A549 (cell line): ENCODE results near the gene ANO2. TPM values are rescaled to one million over a fixed set of nuclear protein-coding genes. Genes with fewer than 3 reads are reported as not detected.

Source experiments
- ATAC-seq, 2 experiments: fragments of 200-7000 bp in 1 of 2; fragments of >200 bp in 1 of 2; cut with Nextera tagmentation in 1 of 2; cut with Tn5 transposase in 1 of 2; 3 replicates each; pipeline versions ENCODE4 v1.8.0 to v1.9.1; 2018 to 2020; ENCODE audit warnings: mild to moderate bottlenecking in 1 of 2, moderate library complexity in 1 of 2
- CTCF ChIA-PET: fragments of 300-600 bp; sonication (Branson Sonifier 250); formaldehyde crosslinking; extraction: SDS; loops from one replicate; lab custom pipeline; 2021; ENCODE audit warnings: antibody characterized with exemption, inconsistent platforms; lab: Yijun Ruan, JAX
- POLR2A ChIA-PET: fragments of 350-600 bp; formaldehyde crosslinking; extraction: SDS; loops from one replicate; lab custom pipeline; 2021; ENCODE audit warnings: antibody characterized with exemption, inconsistent platforms; lab: Yijun Ruan, JAX
- DNase-seq, 2 experiments: peaks; one replicate each; pipeline versions ENCODE4 v3.0.0 to v3.0.0-alpha.2; 2011 to 2016; ENCODE audit warnings: low read depth in 1 of 2, low spot score in 1 of 2
- FAIRE-seq: peaks from 2 replicates; lab custom pipeline; 2011; peaks lifted over from hg19 to GRCh38; lab: Jason Lieb, UNC
- H3K27ac ChIP-seq, 2 experiments: fragments of >200 bp; sonication (Bioruptor Twin); formaldehyde crosslinking; 3 replicates each; pipeline ENCODE4 v1.5.1; 2016 to 2017
- H3K4me1 ChIP-seq: fragments of >200 bp; sonication (Bioruptor Twin); formaldehyde crosslinking; 3 replicates; pipeline ENCODE4 v1.6.1; 2016
- H3K4me2 ChIP-seq: fragments of >200 bp; sonication (Bioruptor Twin); formaldehyde crosslinking; 3 replicates; pipeline ENCODE4 v1.6.1; 2016
- H3K4me3 ChIP-seq: fragments of >200 bp; sonication (Bioruptor Twin); formaldehyde crosslinking; 3 replicates; pipeline ENCODE4 v1.5.1; 2016
- H3K9me3 ChIP-seq: fragments of >200 bp; sonication (Bioruptor Twin); formaldehyde crosslinking; 3 replicates; pipeline ENCODE4 v1.6.1; 2016
- CBX8 ChIP-seq: fragments of 200-600 bp; sonication (generic); IDR thresholded peaks from 2 replicates; pipeline ENCODE4 v1.6.1; 2016
- CEBPB ChIP-seq, 2 experiments: fragments of >200 bp in 1 of 2; sonication (Bioruptor Twin) in 1 of 2; formaldehyde crosslinking in 1 of 2; IDR thresholded peaks; 2 replicates each; pipeline ENCODE4 v1.6.1; 2012 to 2016
- ESRRA ChIP-seq: fragments of 150-350 bp; IDR thresholded peaks from 2 replicates; pipeline ENCODE4 v1.6.1; 2014; ENCODE audit warnings: mild to moderate bottlenecking, low read length, borderline replicate concordance
- HDAC2 ChIP-seq: fragments of 200-600 bp; sonication (generic); IDR thresholded peaks from 2 replicates; pipeline ENCODE4 v1.6.1; 2016
- HOXB5 ChIP-seq: fragments of 250-450 bp; sonication (Bioruptor Pico); IDR thresholded peaks from 2 replicates; pipeline ENCODE4 v1.5.0; 2020; ENCODE audit warnings: mild to moderate bottlenecking, moderate library complexity
- MAFK ChIP-seq: fragments of 450-650 bp; IDR thresholded peaks from 2 replicates; pipeline ENCODE4 v1.6.1; 2014; ENCODE audit not compliant: partially characterized antibody
- MAX ChIP-seq: IDR thresholded peaks from 2 replicates; pipeline ENCODE4 v1.6.1; 2012
- MAZ ChIP-seq: fragments of 150-350 bp; IDR thresholded peaks from 2 replicates; pipeline ENCODE4 v1.6.1; 2014; ENCODE audit warnings: antibody characterized with exemption, low read depth, low read length, borderline replicate concordance
- NR3C1 ChIP-seq: fragments of >200 bp; sonication (Bioruptor Twin); formaldehyde crosslinking; IDR thresholded peaks from 3 replicates; pipeline ENCODE4 v1.6.1; 2017
- POLR2AphosphoS2 ChIP-seq: conservative IDR thresholded peaks from 2 replicates; pipeline ENCODE4 v1.6.1; 2012; ENCODE audit warnings: low read length, improper control_type of control experiment, inconsistent platforms
- RAD21 ChIP-seq, 2 experiments: fragments of >200 bp in 1 of 2; sonication (Bioruptor Twin) in 1 of 2; formaldehyde crosslinking in 1 of 2; IDR thresholded peaks in 1 of 2; conservative IDR thresholded peaks in 1 of 2; 2 replicates in 1 of 2; 3 replicates in 1 of 2; pipeline ENCODE4 v1.6.1; 2012 to 2018; ENCODE audit warnings: inconsistent platforms in 1 of 2
- RCOR1 ChIP-seq: fragments of 150-350 bp; IDR thresholded peaks from 2 replicates; pipeline ENCODE4 v1.6.1; 2014; ENCODE audit warnings: antibody characterized with exemption, low read length, low read depth
- REST ChIP-seq: fragments of 200-600 bp; sonication (generic); IDR thresholded peaks from 2 replicates; pipeline ENCODE4 v1.6.1; 2016; ENCODE audit warnings: antibody characterized with exemption, mild to moderate bottlenecking, moderate library complexity
- SMC3 ChIP-seq: fragments of >200 bp; sonication (Bioruptor Twin); formaldehyde crosslinking; IDR thresholded peaks from 3 replicates; pipeline ENCODE4 v1.6.1; 2018; ENCODE audit warnings: inconsistent platforms
- TFCP2L1 ChIP-seq: fragments of 250-450 bp; sonication (Bioruptor Pico); IDR thresholded peaks from 2 replicates; pipeline ENCODE4 v1.5.0; 2021; ENCODE audit warnings: mild to moderate bottlenecking
- ZFP36 ChIP-seq: fragments of 450-650 bp; IDR thresholded peaks from 2 replicates; pipeline ENCODE4 v1.6.1; 2014; ENCODE audit warnings: borderline replicate concordance; ENCODE audit not compliant: partially characterized antibody
- ZNF302 ChIP-seq: fragments of 250-450 bp; sonication (Bioruptor Pico); IDR thresholded peaks from 2 replicates; pipeline ENCODE4 v1.9.0; 2021; ENCODE audit warnings: inconsistent platforms, mild to moderate bottlenecking, moderate library complexity
- WGBS: methylation state at CpG from one replicate; pipeline ENCODE4 v1.1.6; 2017; ENCODE audit errors: missing lambda C conversion rate; 5-methylcytosine and 5-hydroxymethylcytosine counted together
- polyA plus RNA-seq, 4 experiments: library from polyadenylated mRNA; depleted of rRNA in 3 of 4; stranded (reverse); fragments of >200 nt; fragmentation: RNase III in 1 of 4; extraction: RNeasy Plus Mini Kit Qiagen cat#74134 plus additional on column Dnase treatment in 1 of 4; gene quantifications; 2 replicates in 3 of 4; 3 replicates in 1 of 4; pipeline ENCODE4 v1.2.3, GENCODE V29; 2011 to 2017
- TF ChIP-seq, protein P1 (sequence below): fragments of >200 bp; sonication (Bioruptor Twin); formaldehyde crosslinking; IDR thresholded peaks from 3 replicates; pipeline ENCODE4 v1.5.1; 2016
- TF ChIP-seq, protein P2 (sequence below): fragments of 250-450 bp; sonication (Bioruptor Pico); IDR thresholded peaks from 2 replicates; pipeline ENCODE4 v1.5.0; 2021; ENCODE audit warnings: mild to moderate bottlenecking, moderate library complexity, borderline replicate concordance
- TF ChIP-seq, protein P3 (sequence below): IDR thresholded peaks from 2 replicates; pipeline ENCODE4 v1.6.1; 2012; ENCODE audit warnings: low read depth, borderline replicate concordance

The ANO2 gene
- polyA plus RNA-seq, 2 of the 4 experiments (the other 2 are of a cell fraction) = not detected

GRCh38 chr12:5796959-5797225, 148.2 kb downstream of the ANO2 start (continued):
- TF ChIP-seq MAX (no peak), ESRRA (no peak)

- peak; percentile 17 to 28 for DNase-seq
- CTCF ChIA-PET = interaction anchor here (0.6 to 2.5 kb wide), 6 partner anchors 10 to 771 kb away, joined by 3 to 12 read pairs (median 4); no protein-coding TSS in a partner anchor
- peak; percentile 51 to 94; a peak in 4 of 6 replicates for ATAC-seq
- WGBS = 34% methylated on average over 10 of the region's 14 CpGs
- Histone ChIP-seq H3K4me2 (no peak overlapping the region), H3K4me3 (no peak overlapping the region), H3K4me1 (no peaks in the 10 kb centered on the region), H3K9me3 (no peaks in the 10 kb centered on the region), H3K27ac (no peak overlapping the region)
- TF ChIP-seq HDAC2 (no peak), ZNF302 (no peak), NR3C1 (no peak), ZFP36 (no peak), HOXB5 (CRISPR knock-in tag) (no peak), SMC3 (0 out of 3 replicates have a peak, but pooled peaks have one; percentile 21), CEBPB (IDR thresholded peaks at IDR 0.05) (no peak), MAFK (no peak), RAD21 (conservative IDR thresholded peaks at IDR 0.05 in 1 of 2, IDR thresholded peaks at IDR 0.05 in 1 of 2) (peak; percentile 55 to 83), CBX8 (no peak)
- TF ChIP-seq, protein P1, sequence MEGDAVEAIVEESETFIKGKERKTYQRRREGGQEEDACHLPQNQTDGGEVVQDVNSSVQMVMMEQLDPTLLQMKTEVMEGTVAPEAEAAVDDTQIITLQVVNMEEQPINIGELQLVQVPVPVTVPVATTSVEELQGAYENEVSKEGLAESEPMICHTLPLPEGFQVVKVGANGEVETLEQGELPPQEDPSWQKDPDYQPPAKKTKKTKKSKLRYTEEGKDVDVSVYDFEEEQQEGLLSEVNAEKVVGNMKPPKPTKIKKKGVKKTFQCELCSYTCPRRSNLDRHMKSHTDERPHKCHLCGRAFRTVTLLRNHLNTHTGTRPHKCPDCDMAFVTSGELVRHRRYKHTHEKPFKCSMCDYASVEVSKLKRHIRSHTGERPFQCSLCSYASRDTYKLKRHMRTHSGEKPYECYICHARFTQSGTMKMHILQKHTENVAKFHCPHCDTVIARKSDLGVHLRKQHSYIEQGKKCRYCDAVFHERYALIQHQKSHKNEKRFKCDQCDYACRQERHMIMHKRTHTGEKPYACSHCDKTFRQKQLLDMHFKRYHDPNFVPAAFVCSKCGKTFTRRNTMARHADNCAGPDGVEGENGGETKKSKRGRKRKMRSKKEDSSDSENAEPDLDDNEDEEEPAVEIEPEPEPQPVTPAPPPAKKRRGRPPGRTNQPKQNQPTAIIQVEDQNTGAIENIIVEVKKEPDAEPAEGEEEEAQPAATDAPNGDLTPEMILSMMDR = peak; percentile 30
- TF ChIP-seq, protein P2, sequence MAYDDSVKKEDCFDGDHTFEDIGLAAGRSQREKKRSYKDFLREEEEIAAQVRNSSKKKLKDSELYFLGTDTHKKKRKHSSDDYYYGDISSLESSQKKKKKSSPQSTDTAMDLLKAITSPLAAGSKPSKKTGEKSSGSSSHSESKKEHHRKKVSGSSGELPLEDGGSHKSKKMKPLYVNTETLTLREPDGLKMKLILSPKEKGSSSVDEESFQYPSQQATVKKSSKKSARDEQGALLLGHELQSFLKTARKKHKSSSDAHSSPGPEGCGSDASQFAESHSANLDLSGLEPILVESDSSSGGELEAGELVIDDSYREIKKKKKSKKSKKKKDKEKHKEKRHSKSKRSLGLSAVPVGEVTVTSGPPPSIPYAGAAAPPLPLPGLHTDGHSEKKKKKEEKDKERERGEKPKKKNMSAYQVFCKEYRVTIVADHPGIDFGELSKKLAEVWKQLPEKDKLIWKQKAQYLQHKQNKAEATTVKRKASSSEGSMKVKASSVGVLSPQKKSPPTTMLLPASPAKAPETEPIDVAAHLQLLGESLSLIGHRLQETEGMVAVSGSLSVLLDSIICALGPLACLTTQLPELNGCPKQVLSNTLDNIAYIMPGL = no peak
- TF ChIP-seq, protein P3, sequence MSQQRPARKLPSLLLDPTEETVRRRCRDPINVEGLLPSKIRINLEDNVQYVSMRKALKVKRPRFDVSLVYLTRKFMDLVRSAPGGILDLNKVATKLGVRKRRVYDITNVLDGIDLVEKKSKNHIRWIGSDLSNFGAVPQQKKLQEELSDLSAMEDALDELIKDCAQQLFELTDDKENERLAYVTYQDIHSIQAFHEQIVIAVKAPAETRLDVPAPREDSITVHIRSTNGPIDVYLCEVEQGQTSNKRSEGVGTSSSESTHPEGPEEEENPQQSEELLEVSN = no peak
- POLR2A ChIA-PET = no interaction called here
- FAIRE-seq = no peak
Observed at GRCh38 chr12:5796171-5796958, 148.7 kb downstream of the ANO2 start.

- H3K27ac ChIP-seq = no peak overlapping the region
- ChIA-PET POLR2A (no interaction called here), CTCF (interaction anchor here (1.3 kb wide), 1 partner anchor 195 kb away, joined by 3 read pairs; no protein-coding TSS in a partner anchor)
- ATAC-seq = no peak
- FAIRE-seq = no peak
- DNase-seq = no peak
- no peak overlapping the region for H3K4me2 ChIP-seq
- no peaks in the 10 kb centered on the region for H3K4me1 ChIP-seq
- no peak for TF ChIP-seq REST
- TF ChIP-seq TFCP2L1 (CRISPR knock-in tag) = no peak
- TF ChIP-seq POLR2AphosphoS2 = no peak
- no peak for TF ChIP-seq RCOR1
- TF ChIP-seq, protein P1 = no peak
- no peak for TF ChIP-seq HOXB5 (CRISPR knock-in tag)
- no peak for TF ChIP-seq MAZ
- no peak overlapping the region for H3K4me3 ChIP-seq
- no peaks in the 10 kb centered on the region for H3K9me3 ChIP-seq
- WGBS = 0% methylated on average over 4 of the region's 4 CpGs
Observed at GRCh38 chr12:5794156-5794555, 150.9 kb downstream of the ANO2 start.
